Endothelial cell (in vitro differentiated cells): ENCODE measurements around the gene IL1RAPL2. TPM values are rescaled to one million over a fixed set of nuclear protein-coding genes. Genes with fewer than 3 reads are reported as not detected.
A peak's percentile ranks its signal among the peaks of the same experiment; 100 is the strongest.
"Not testable (repeated sequence)": the region's sequence is repeated elsewhere in the genome, so short reads cannot be mapped to it uniquely, and the experiment has no call there.

Experiments
- DNase-seq: peaks from one replicate; pipeline ENCODE4 v3.0.0; 2021; ENCODE audit warnings: low spot score
- H3K27ac Mint-ChIP-seq: one replicate; pipeline ENCODE4 v1.8.0; 2021; ENCODE audit warnings: mixed read lengths, inconsistent platforms; ENCODE audit not compliant: unreplicated experiment
- H3K27me3 Mint-ChIP-seq: one replicate; pipeline ENCODE4 v1.8.0; 2021; ENCODE audit warnings: mild to moderate bottlenecking, moderate library complexity, mixed read lengths, inconsistent platforms; ENCODE audit not compliant: unreplicated experiment
- H3K36me3 Mint-ChIP-seq: one replicate; pipeline ENCODE4 v1.8.0; 2021; ENCODE audit warnings: mild to moderate bottlenecking, low read depth, mixed read lengths, inconsistent platforms; ENCODE audit not compliant: unreplicated experiment
- H3K4me1 Mint-ChIP-seq: one replicate; pipeline ENCODE4 v1.8.0; 2021; ENCODE audit warnings: mild to moderate bottlenecking, mixed read lengths, inconsistent platforms; ENCODE audit not compliant: unreplicated experiment
- H3K4me3 Mint-ChIP-seq: one replicate; pipeline ENCODE4 v1.8.0; 2021; ENCODE audit warnings: mild to moderate bottlenecking, mixed read lengths, inconsistent platforms; ENCODE audit not compliant: unreplicated experiment
- H3K9me3 Mint-ChIP-seq: one replicate; pipeline ENCODE4 v1.8.0; 2021; ENCODE audit warnings: mixed read lengths, inconsistent platforms; ENCODE audit not compliant: unreplicated experiment
- total RNA-seq: library from RNA; stranded (reverse); fragmentation: NEBNext Ultra II Directional; extraction: Animal tissue kit (Norgen Biotek cat#: 25700); gene quantifications from one replicate; pipeline ENCODE4 v1.2.1, GENCODE V29; 2021; ENCODE audit not compliant: unreplicated experiment
- TF ChIP-seq, protein P1 (sequence below): fragments of 200-600 bp; sonication (generic); IDR thresholded peaks from one replicate; pipeline ENCODE4 v1.5.0; 2021; ENCODE audit warnings: antibody characterized with exemption; ENCODE audit not compliant: unreplicated experiment

IL1RAPL2 gene
- total RNA-seq, 1 donor from 2014 or later, result 0.51 TPM

DNA sequence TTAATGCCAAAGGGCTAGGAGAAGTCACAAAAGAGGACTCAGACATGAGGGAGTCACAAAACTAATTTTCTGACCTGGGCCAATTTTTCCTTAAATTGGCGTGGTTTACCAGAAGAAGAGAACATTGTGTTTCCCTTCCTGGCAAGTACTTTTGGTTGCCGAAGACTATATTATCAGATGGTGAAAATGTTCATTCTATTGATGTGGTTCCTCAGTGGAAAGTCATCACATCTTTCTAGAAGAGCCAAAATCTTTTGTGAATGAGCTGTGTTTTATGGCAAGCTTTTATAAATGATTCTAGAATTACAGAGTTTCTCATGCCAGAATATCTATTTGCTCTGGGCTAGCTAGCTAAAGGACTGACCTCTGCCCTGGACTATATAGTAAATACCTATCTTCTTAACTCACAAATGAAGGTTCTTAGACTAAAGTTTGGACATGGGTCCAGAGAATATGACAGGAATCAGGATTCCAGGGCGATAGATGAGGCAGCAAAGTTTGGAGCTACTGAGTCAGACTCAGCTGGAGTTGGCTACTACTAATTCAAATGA, 288.9 kb downstream of the IL1RAPL2 start:
- no peaks in the 10 kb centered on the region for H3K4me1 Mint-ChIP-seq
- H3K36me3 Mint-ChIP-seq, result no peaks in the 10 kb centered on the region
- H3K27ac Mint-ChIP-seq, result no peak overlapping the region
- DNase-seq, result no peak
- TF ChIP-seq, protein P1, sequence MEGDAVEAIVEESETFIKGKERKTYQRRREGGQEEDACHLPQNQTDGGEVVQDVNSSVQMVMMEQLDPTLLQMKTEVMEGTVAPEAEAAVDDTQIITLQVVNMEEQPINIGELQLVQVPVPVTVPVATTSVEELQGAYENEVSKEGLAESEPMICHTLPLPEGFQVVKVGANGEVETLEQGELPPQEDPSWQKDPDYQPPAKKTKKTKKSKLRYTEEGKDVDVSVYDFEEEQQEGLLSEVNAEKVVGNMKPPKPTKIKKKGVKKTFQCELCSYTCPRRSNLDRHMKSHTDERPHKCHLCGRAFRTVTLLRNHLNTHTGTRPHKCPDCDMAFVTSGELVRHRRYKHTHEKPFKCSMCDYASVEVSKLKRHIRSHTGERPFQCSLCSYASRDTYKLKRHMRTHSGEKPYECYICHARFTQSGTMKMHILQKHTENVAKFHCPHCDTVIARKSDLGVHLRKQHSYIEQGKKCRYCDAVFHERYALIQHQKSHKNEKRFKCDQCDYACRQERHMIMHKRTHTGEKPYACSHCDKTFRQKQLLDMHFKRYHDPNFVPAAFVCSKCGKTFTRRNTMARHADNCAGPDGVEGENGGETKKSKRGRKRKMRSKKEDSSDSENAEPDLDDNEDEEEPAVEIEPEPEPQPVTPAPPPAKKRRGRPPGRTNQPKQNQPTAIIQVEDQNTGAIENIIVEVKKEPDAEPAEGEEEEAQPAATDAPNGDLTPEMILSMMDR, result no peak
- no peak overlapping the region for H3K4me3 Mint-ChIP-seq
- no peaks in the 10 kb centered on the region for H3K27me3 Mint-ChIP-seq
- no peaks in the 10 kb centered on the region for H3K9me3 Mint-ChIP-seq

DNA sequence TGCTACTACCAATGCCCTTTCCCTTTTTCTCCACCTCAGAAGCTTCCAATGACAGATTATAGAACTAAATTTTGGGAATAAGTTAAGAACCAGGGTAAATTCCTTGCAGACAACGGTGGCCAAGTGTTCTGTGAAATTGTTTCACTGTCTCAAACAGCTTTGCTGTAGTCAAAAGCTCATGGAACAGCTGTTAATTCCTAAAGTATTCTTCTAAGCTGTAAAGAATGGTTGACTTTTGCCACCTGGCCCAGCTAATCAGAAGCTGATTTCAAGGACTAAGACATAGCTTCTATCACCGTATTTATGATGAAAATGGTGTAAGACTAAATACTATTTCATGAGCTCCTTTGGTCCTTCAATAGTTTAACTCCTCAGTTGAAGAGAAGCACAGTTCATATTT, 297.5 kb downstream of the IL1RAPL2 start:
- no peak for DNase-seq
- Mint-ChIP-seq H3K4me1 (no peaks in the 10 kb centered on the region), H3K27ac (no peak overlapping the region), H3K4me3 (no peak overlapping the region), H3K27me3 (no peaks in the 10 kb centered on the region), H3K36me3 (no peaks in the 10 kb centered on the region), H3K9me3 (no peaks in the 10 kb centered on the region)
- TF ChIP-seq, protein P1, result no peak

DNA sequence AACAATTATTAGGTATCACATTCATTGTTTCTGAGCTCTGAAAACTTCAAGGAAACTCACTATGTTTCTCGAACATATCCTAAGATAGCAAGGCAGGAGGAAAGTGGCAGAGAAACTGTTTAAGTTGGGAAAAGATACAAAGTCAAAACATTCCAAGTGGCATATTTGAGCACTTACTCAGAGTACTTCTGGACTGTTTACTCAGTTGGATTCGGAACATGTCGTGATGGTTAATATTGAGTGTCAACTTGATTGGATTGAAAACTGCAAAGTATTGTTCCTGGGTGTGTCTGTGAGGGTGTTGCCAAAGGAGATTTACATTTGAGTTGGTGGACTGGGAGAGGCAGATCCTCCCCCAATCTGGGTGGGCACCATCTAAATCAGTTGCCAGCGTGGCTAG, 298.3 kb downstream of the IL1RAPL2 start:
- Mint-ChIP-seq H3K4me1 (no peaks in the 10 kb centered on the region), H3K36me3 (no peaks in the 10 kb centered on the region), H3K27ac (no peak overlapping the region), H3K27me3 (no peaks in the 10 kb centered on the region), H3K9me3 (no peaks in the 10 kb centered on the region), H3K4me3 (no peak overlapping the region)
- DNase-seq, result no peak
- TF ChIP-seq, protein P1, result no peak

DNA sequence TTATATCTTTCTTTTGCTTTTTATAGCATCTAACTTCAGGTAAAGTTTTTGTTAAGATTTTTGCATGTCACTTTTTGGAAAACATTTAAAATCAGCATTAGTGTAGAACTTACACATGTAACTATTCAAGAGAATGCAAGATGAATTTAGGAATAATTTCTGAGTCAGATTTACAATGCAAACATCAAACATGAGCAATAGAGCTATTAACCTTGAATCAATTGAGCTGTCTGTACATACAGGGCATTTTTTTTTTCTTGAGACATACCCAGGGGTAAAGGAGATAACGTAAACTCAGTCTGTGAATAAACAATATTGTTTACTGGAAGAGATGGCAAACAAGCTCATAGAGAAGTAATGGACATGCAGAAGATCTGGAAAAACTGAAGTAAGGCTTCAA, 311.5 kb downstream of the IL1RAPL2 start:
- no peaks in the 10 kb centered on the region for H3K9me3 Mint-ChIP-seq
- no peak overlapping the region for H3K4me3 Mint-ChIP-seq
- no peaks in the 10 kb centered on the region for H3K27me3 Mint-ChIP-seq
- H3K36me3 Mint-ChIP-seq, result no peaks in the 10 kb centered on the region
- H3K4me1 Mint-ChIP-seq, result no peaks in the 10 kb centered on the region
- no peak for DNase-seq
- H3K27ac Mint-ChIP-seq, result no peak overlapping the region
- TF ChIP-seq, protein P1, result no peak

DNA sequence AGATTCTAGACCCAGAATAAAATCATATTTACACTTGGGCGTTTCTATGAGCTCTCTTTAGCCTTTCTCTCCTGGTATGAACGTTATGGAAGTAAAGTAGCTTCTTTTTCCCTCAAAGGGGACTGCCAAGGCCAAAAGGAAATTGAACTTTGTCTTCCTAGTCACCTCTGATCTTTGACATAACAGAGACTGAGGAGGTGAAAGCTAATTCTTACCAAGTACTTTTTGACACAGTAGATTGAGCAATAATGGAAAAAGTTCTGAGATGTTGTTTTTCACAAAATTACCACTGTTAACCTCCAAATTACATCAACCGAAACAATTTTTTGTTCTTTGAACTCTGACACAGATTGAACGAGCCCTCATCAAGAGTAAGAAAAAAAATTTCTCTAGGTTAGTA, 336.1 kb downstream of the IL1RAPL2 start:
- H3K27me3 Mint-ChIP-seq, result no peaks in the 10 kb centered on the region
- H3K4me1 Mint-ChIP-seq, result no peaks in the 10 kb centered on the region
- TF ChIP-seq, protein P1, result no peak
- no peak overlapping the region for H3K27ac Mint-ChIP-seq
- H3K4me3 Mint-ChIP-seq, result no peak overlapping the region
- no peaks in the 10 kb centered on the region for H3K36me3 Mint-ChIP-seq
- DNase-seq, result no peak
- no peaks in the 10 kb centered on the region for H3K9me3 Mint-ChIP-seq

DNA sequence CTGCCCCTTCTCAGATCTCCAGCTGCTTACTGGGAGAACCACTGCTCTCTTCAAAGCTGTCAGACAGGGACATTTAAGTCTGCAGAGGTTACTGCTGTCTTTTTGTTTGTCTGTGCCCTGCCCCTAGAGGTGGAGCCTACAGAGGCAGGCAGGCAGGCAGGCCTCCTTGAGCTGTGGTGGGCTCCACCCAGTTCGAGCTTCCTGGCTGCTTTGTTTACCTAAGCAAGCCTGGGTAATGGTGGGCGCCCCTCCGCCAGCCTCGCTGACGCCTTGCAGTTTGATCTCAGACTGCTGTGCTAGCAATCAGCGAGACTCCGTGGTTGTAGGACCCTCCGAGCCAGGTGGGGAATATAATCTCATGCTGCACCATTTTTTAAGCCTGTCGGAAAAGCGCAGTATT, 343.7 kb downstream of the IL1RAPL2 start:
- peak overlapping the region; percentile 77 for H3K4me3 Mint-ChIP-seq
- DNase-seq, result peak; percentile 3
- not testable (repeated sequence) for H3K27me3 Mint-ChIP-seq, H3K27ac Mint-ChIP-seq, H3K9me3 Mint-ChIP-seq, H3K4me1 Mint-ChIP-seq, H3K36me3 Mint-ChIP-seq
